Retinal pigment epithelial cell (primary cell): Measurements from ENCODE around the gene KCTD13.
A peak's percentile ranks its signal among the peaks of the same experiment; 100 is the strongest.

ENCODE experiments used
- DNase-seq: peaks from one replicate; pipeline ENCODE4 v3.0.0-alpha.2; 2010; ENCODE audit warnings: low read depth
- H3K4me3 ChIP-seq: 2 replicates; pipeline ENCODE4 v1.5.1; 2011; ENCODE audit warnings: mild to moderate bottlenecking, low read length, control low read depth, moderate library complexity
- TF ChIP-seq, protein P1 (sequence below): conservative IDR thresholded peaks from 2 replicates; pipeline ENCODE4 v1.5.1; 2011; ENCODE audit warnings: low read depth, low read length, control low read depth, inconsistent platforms

The KCTD13 gene

DNA sequence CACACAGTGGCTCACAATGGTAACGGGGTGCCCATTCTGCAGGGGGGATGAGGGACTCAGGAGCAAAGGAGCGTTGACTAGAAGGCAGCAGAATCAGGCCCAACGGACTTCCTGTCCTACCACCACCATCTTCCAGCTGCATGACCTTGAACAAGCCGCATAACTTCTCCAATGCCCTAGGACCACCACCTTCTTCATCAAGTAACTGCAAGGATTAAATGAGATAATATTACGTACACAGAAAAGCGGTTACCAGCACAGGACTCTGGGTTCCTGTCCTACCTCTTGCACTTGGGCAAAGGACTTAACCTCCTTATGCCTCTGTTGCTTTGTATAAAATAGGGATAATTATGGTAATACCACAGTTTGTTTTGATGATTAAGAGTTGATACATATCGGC lies 21.1 kb downstream of the KCTD13 start:
- TF ChIP-seq, protein P1, sequence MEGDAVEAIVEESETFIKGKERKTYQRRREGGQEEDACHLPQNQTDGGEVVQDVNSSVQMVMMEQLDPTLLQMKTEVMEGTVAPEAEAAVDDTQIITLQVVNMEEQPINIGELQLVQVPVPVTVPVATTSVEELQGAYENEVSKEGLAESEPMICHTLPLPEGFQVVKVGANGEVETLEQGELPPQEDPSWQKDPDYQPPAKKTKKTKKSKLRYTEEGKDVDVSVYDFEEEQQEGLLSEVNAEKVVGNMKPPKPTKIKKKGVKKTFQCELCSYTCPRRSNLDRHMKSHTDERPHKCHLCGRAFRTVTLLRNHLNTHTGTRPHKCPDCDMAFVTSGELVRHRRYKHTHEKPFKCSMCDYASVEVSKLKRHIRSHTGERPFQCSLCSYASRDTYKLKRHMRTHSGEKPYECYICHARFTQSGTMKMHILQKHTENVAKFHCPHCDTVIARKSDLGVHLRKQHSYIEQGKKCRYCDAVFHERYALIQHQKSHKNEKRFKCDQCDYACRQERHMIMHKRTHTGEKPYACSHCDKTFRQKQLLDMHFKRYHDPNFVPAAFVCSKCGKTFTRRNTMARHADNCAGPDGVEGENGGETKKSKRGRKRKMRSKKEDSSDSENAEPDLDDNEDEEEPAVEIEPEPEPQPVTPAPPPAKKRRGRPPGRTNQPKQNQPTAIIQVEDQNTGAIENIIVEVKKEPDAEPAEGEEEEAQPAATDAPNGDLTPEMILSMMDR, result no peak
- no peak for DNase-seq
- no peak overlapping the region for H3K4me3 ChIP-seq

DNA sequence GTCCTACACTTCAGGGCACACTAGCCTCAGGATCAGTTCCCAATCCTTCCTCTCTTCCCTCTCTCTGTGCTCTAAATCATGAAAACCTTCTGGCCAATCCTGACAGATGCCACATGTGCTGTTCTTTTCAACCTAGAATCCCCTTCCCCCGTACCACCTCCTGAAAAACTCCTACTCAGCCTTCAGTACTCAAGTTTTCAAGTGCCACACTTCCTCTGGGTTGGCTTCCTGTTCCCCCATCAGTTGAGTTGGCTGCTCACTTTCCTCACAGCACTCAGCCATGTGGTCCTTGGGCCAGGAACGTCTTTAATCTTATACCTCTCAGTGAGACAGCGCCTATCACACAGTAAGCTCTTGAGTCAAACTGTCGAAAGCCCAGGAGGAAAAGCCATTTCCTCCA lies 22.4 kb downstream of the KCTD13 start:
- DNase-seq, result no peak
- no peak overlapping the region for H3K4me3 ChIP-seq
- TF ChIP-seq, protein P1, result no peak

DNA sequence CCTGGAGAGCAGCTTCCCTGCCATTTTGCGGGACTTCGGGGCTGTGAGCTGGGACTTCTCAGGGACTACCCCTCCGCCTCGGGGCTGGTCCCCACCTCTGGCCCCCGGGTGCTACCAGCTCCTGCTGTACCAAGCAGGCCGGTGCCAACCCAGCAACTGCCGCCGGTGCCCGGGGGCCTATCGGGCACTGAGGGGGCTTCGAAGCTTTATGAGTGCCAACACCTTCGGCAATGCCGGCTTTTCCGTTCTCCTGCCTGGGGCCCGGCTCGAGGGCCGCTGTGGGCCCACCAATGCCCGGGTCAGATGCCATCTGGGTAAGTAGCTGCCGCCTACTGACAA lies 24.4 kb downstream of the KCTD13 start:
- TF ChIP-seq, protein P1, result no peak
- H3K4me3 ChIP-seq, result peak overlapping the region; percentile 81
- DNase-seq, result no peak

DNA sequence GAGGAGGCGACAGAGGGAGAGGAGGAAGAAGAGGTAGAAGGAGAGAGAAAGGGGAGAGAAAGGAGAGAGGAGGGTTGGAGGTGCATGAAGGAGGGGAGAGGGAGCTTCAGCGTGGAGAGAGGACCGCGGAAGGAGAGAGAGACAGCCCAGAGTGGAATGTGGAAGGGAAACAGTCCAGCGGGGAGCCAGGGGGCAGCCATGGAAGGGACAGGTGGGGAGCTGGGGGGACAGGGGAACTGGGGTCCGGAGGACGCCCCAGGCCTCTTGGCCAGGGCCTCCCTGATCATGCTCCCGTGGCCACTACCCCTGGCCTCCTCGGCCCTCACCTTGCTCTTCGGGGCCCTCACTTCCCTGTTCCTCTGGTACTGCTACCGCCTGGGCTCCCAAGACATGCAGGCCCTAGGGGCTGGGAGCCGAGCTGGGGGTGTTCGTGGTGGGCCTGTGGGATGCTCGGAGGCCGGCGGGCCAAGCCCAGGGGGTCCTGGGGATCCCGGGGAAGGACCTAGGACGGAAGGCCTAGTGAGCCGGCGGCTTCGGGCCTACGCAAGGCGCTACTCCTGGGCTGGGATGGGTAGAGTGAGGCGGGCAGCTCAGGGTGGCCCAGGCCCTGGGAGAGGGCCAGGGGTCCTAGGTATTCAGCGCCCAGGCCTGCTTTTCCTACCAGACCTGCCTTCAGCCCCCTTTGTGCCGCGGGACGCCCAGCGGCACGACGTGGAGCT lies 25.0 kb downstream of the KCTD13 start:
- H3K4me3 ChIP-seq, result peak overlapping the region; percentile 81
- no peak for DNase-seq
- TF ChIP-seq, protein P1, result no peak

DNA sequence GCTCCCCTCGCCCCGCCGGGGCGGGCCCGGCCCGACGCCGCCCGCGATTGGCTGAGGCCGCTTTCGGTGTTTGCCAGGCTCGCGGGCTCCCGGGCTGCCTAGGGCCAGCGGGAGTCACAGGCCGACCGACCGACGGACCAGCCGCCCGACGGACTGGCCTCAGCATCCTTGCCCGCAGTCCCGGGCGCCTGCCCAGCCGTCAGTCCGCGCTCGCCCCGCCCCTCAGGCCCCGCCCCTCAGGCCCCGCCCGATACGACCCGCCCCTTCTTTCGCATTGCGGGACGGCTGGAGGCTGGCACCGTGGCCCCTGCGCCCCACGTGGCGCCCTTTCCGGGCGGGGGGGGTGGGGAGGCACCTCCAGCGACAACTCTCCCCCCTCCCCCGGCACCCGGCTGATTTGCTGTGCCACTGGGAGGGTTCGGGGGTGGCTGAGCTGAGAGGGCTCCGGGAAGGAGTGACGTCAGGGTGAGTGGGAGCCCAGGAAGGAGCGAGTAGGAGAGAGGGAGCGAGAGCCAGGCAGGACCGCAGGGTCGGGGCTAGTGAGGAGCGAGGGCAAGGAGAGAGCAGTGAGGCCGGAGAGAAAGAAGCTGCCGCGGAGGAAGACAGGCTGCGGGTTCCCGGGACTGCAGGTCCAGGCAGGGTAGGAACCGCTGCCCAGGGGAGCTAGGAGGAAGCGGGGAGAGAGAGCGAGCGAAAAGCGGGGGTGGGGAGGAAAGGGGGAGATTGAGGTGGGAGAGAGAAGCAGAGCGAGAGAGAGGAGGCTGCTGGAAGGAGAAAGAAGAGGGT lies 25.7 kb downstream of the KCTD13 start, which contains the start of gene ASPHD1:
ASPHD1 (plus strand) TSS at position 387 of the 786 bp plus-strand sequence. CDS start 484 bp downstream, outside the sequence.
- TF ChIP-seq, protein P1, result no peak
- peak; percentile 89 for DNase-seq
- H3K4me3 ChIP-seq, result peak within 1 kb of the TSS; percentile 81

DNA sequence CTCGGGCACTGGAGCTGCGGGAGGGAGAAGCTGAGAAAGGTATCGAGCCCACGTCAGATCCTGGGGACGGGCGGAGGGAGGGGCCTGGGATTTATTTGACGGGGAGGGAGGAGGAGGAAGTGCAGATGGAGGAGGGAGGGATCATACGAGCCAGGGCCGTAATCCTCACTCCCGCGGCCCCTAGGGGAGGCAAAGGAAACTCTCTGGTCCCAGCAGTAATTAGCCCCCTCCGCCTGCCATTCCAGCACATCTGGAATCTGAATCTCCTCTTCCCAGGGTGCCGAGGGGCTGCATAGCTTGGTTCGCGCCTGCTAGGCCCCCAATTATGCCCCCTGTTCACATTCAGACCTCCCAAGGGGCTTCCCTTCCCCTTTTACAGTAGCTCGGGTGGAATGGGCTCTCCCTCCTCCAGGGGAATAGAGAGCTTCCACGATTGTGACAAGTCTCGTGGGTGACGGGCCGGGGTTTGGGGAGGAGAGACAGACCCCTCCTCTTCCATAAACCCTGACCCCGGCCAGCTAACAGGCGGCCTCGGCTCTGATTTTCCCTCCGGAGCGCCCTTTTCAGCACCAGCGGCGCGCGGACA lies 26.4 kb downstream of the KCTD13 start, which contains the start of gene SEZ6L2:
SEZ6L2 (minus strand) TSS at position 35 of the 586 bp plus-strand sequence. CDS start 531 bp downstream, outside the sequence.
- H3K4me3 ChIP-seq, result peak within 1 kb of the TSS; percentile 81
- peak; percentile 90 for DNase-seq
- TF ChIP-seq, protein P1, result peak; percentile 48
